Activated T-helper 17 cell treated with anti-CD3 and anti-CD28 coated beads, Interleukin-2, amount 50 U/mL, for 72 hours (primary cell): ENCODE results near the gene NR2C2. TPM values are rescaled to one million over a fixed set of nuclear protein-coding genes. Genes with fewer than 3 reads are reported as not detected.

Source experiments
- ATAC-seq: fragments of 150-1000 bp; cut with Tn5 transposase; replicated peaks from 2 replicates; pipeline ENCODE4 v1.10.0; 2021; ENCODE audit warnings: mild to moderate bottlenecking, moderate library complexity
- H3K27ac Mint-ChIP-seq: one replicate; pipeline ENCODE4 v1.8.0; 2022; ENCODE audit warnings: mixed read lengths
- H3K27me3 Mint-ChIP-seq: one replicate; pipeline ENCODE4 v1.8.0; 2022; ENCODE audit warnings: mixed read lengths
- H3K36me3 Mint-ChIP-seq: one replicate; pipeline ENCODE4 v1.8.0; 2022; ENCODE audit warnings: low read depth, mild to moderate bottlenecking, mixed read lengths
- H3K4me1 Mint-ChIP-seq: one replicate; pipeline ENCODE4 v1.8.0; 2022; ENCODE audit warnings: mixed read lengths
- H3K4me3 Mint-ChIP-seq: one replicate; pipeline ENCODE4 v1.8.0; 2022; ENCODE audit warnings: mild to moderate bottlenecking, mixed read lengths
- H3K9me3 Mint-ChIP-seq: one replicate; pipeline ENCODE4 v1.8.0; 2022; ENCODE audit warnings: mixed read lengths
- total RNA-seq, 2 donors: library from RNA; stranded (reverse); gene quantifications; one replicate each; pipeline ENCODE4 v1.2.3, GENCODE V29; 2022

Gene NR2C2
- total RNA-seq, 2 donors from 2014 or later, result 45.4 to 50.6 TPM

- no peak for ATAC-seq
- peaks cover 99% of the 10 kb centered on the region for H3K36me3 Mint-ChIP-seq
- H3K9me3 Mint-ChIP-seq, result no peaks in the 10 kb centered on the region
- H3K27ac Mint-ChIP-seq, result peak overlapping the region; percentile 75
- no peaks in the 10 kb centered on the region for H3K27me3 Mint-ChIP-seq
- H3K4me3 Mint-ChIP-seq, result no peak overlapping the region
- peaks cover 29% of the 10 kb centered on the region for H3K4me1 Mint-ChIP-seq
Measured at GRCh38 chr3:15043408-15044171, 96.2 kb downstream of the NR2C2 start.

GRCh38 chr3:15044326-15044725 lies 96.9 kb downstream of the NR2C2 start:
- Mint-ChIP-seq H3K4me3 (peak overlapping the region; percentile 33), H3K4me1 (peaks cover 29% of the 10 kb centered on the region), H3K36me3 (peaks cover 99% of the 10 kb centered on the region), H3K27me3 (no peaks in the 10 kb centered on the region), H3K9me3 (no peaks in the 10 kb centered on the region), H3K27ac (peak overlapping the region; percentile 75)
- ATAC-seq, result no peak

- Mint-ChIP-seq H3K9me3 (no peaks in the 10 kb centered on the region), H3K27ac (peak overlapping the region; percentile 75), H3K4me1 (peaks cover 35% of the 10 kb centered on the region), H3K4me3 (no peak overlapping the region), H3K36me3 (peaks cover 100% of the 10 kb centered on the region), H3K27me3 (no peaks in the 10 kb centered on the region)
- ATAC-seq, result no peak
Measured at GRCh38 chr3:15045667-15046066, 98.3 kb downstream of the NR2C2 start.

GRCh38 chr3:15049584-15049983 lies 102.2 kb downstream of the NR2C2 start:
- H3K9me3 Mint-ChIP-seq, result no peaks in the 10 kb centered on the region
- H3K27me3 Mint-ChIP-seq, result no peaks in the 10 kb centered on the region
- H3K36me3 Mint-ChIP-seq, result peaks cover 98% of the 10 kb centered on the region
- H3K27ac Mint-ChIP-seq, result peak overlapping the region; percentile 73
- H3K4me1 Mint-ChIP-seq, result peaks cover 23% of the 10 kb centered on the region
- no peak overlapping the region for H3K4me3 Mint-ChIP-seq
- no peak for ATAC-seq

- H3K27ac Mint-ChIP-seq, result peak overlapping the region; percentile 73
Measured at GRCh38 chr3:15050405-15051092, 103.2 kb downstream of the NR2C2 start.

GRCh38 chr3:15051531-15051930 lies 104.1 kb downstream of the NR2C2 start:
- Mint-ChIP-seq H3K27me3 (no peaks in the 10 kb centered on the region), H3K4me3 (no peak overlapping the region), H3K9me3 (no peaks in the 10 kb centered on the region), H3K36me3 (peaks cover 98% of the 10 kb centered on the region), H3K4me1 (peaks cover 23% of the 10 kb centered on the region), H3K27ac (peak overlapping the region; percentile 19)
- ATAC-seq, result peak; percentile 41

More at GRCh38 chr3:15050405-15051092, 103.2 kb downstream of the NR2C2 start:
- no peak overlapping the region for H3K4me3 Mint-ChIP-seq
- peaks cover 98% of the 10 kb centered on the region for H3K36me3 Mint-ChIP-seq
- ATAC-seq, result no peak
- H3K4me1 Mint-ChIP-seq, result peaks cover 30% of the 10 kb centered on the region
- H3K27me3 Mint-ChIP-seq, result no peaks in the 10 kb centered on the region
- H3K9me3 Mint-ChIP-seq, result no peaks in the 10 kb centered on the region

- H3K36me3 Mint-ChIP-seq, result peaks cover 98% of the 10 kb centered on the region
- H3K9me3 Mint-ChIP-seq, result no peaks in the 10 kb centered on the region
- peaks cover 27% of the 10 kb centered on the region for H3K4me1 Mint-ChIP-seq
- H3K27me3 Mint-ChIP-seq, result no peaks in the 10 kb centered on the region
- no peak for ATAC-seq
- H3K27ac Mint-ChIP-seq, result peak overlapping the region; percentile 63
- no peak overlapping the region for H3K4me3 Mint-ChIP-seq
Measured at GRCh38 chr3:15052335-15053242, 105.2 kb downstream of the NR2C2 start.

- Mint-ChIP-seq H3K27ac (no peak overlapping the region), H3K9me3 (no peaks in the 10 kb centered on the region), H3K4me1 (peaks cover 27% of the 10 kb centered on the region), H3K4me3 (no peak overlapping the region), H3K36me3 (peaks cover 98% of the 10 kb centered on the region), H3K27me3 (no peaks in the 10 kb centered on the region)
- no peak for ATAC-seq
Measured at GRCh38 chr3:15053541-15053940, 106.2 kb downstream of the NR2C2 start.

- Mint-ChIP-seq H3K4me1 (peaks cover 27% of the 10 kb centered on the region), H3K4me3 (peak overlapping the region; percentile 68), H3K9me3 (no peaks in the 10 kb centered on the region), H3K27me3 (no peaks in the 10 kb centered on the region), H3K27ac (peak overlapping the region; percentile 84), H3K36me3 (peaks cover 98% of the 10 kb centered on the region)
- ATAC-seq, result peak; percentile 97
Measured at GRCh38 chr3:15055019-15055557, 107.7 kb downstream of the NR2C2 start.

- Mint-ChIP-seq H3K27me3 (no peaks in the 10 kb centered on the region), H3K36me3 (peaks cover 86% of the 10 kb centered on the region), H3K4me3 (no peak overlapping the region), H3K9me3 (no peaks in the 10 kb centered on the region), H3K27ac (no peak overlapping the region), H3K4me1 (peaks cover 19% of the 10 kb centered on the region)
- ATAC-seq, result no peak
Measured at GRCh38 chr3:15056676-15057404, 109.5 kb downstream of the NR2C2 start.

GRCh38 chr3:15060029-15060428 lies 112.6 kb downstream of the NR2C2 start:
- Mint-ChIP-seq H3K27ac (peak overlapping the region; percentile 30), H3K9me3 (no peaks in the 10 kb centered on the region), H3K27me3 (no peaks in the 10 kb centered on the region), H3K4me3 (no peak overlapping the region), H3K4me1 (peaks cover 10% of the 10 kb centered on the region), H3K36me3 (peaks cover 68% of the 10 kb centered on the region)
- ATAC-seq, result no peak

GRCh38 chr3:15063238-15063637 lies 115.9 kb downstream of the NR2C2 start:
- no peak for ATAC-seq
- no peaks in the 10 kb centered on the region for H3K9me3 Mint-ChIP-seq
- H3K27ac Mint-ChIP-seq, result peak overlapping the region; percentile 4
- peaks cover 4% of the 10 kb centered on the region for H3K4me1 Mint-ChIP-seq
- H3K36me3 Mint-ChIP-seq, result peaks cover 39% of the 10 kb centered on the region
- peak overlapping the region; percentile 95 for H3K4me3 Mint-ChIP-seq
- H3K27me3 Mint-ChIP-seq, result no peaks in the 10 kb centered on the region

GRCh38 chr3:15063656-15064286 lies 116.4 kb downstream of the NR2C2 start:
- Mint-ChIP-seq H3K4me1 (peaks cover 4% of the 10 kb centered on the region), H3K27ac (peak overlapping the region; percentile 90), H3K27me3 (no peaks in the 10 kb centered on the region), H3K4me3 (peak overlapping the region; percentile 95), H3K9me3 (no peaks in the 10 kb centered on the region), H3K36me3 (peaks cover 33% of the 10 kb centered on the region)
- no peak for ATAC-seq
